ENCODE results near the gene DOCK8.

DOCK8 gene

DNA sequence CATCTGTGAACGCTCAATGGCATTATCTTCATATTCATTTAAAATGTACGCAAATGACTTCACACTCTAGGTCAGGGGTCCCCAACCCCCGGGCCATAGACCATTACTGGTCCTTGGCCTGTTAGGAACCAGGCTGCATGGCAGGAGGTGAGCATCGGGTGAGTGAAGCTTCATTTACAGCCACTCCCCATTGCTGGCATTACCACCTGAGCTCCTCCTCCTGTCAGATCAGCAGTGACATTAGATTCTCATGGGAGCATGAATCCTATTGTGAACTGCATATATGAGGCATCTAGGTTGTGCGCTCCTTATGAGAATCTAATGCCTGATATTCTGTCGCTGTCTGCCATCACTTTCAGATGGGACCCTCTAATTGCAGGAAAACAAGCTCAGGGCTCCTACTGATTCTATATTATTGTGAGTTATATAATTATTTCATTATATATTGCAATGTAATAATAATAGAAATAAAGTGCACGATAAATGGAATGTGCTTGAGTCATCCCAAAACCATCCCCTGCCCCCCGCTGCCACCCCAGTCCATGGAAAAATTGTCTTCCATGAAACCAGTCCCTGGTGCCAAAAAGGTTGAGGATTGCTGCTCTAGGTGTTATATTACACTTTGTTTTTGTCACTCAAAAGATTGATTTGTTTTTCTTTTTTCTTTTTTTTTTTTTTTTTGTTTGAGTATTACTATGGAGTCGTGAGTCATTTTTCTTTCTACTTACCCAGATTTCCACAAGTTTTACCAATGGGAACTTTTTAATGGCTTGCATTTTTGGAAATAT, 127.2 kb downstream of the DOCK8 start:
- Histone ChIP-seq H3K27ac (no peak overlapping the region), H3K4me3 (no peak overlapping the region)
- DNase-seq (ENCODE audit: low spot score), result no peak
- TF ChIP-seq, protein P1, sequence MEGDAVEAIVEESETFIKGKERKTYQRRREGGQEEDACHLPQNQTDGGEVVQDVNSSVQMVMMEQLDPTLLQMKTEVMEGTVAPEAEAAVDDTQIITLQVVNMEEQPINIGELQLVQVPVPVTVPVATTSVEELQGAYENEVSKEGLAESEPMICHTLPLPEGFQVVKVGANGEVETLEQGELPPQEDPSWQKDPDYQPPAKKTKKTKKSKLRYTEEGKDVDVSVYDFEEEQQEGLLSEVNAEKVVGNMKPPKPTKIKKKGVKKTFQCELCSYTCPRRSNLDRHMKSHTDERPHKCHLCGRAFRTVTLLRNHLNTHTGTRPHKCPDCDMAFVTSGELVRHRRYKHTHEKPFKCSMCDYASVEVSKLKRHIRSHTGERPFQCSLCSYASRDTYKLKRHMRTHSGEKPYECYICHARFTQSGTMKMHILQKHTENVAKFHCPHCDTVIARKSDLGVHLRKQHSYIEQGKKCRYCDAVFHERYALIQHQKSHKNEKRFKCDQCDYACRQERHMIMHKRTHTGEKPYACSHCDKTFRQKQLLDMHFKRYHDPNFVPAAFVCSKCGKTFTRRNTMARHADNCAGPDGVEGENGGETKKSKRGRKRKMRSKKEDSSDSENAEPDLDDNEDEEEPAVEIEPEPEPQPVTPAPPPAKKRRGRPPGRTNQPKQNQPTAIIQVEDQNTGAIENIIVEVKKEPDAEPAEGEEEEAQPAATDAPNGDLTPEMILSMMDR (IDR thresholded peaks at IDR 0.05), result no peak

DNA sequence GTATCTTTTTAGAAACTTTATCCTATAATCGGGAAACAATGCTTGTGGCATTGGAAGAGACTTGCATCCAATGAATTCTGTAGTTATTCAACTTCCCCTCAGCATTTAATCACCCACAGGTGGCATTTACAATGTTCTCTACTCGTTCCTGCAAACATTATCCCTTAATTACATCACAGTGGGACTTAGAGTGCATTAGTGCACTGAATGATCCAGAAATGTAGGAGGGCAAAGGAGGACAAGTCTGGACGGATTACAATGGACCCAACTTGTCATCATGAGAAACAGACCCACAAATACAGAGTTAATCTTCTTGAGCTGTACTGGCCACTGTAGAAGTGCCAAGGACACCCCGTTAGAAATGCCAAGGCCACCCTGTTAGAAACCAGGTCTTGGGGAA, 129.1 kb downstream of the DOCK8 start:
- Histone ChIP-seq H3K27ac (no peak overlapping the region), H3K4me3 (no peak overlapping the region)
- DNase-seq (ENCODE audit: low spot score), result no peak
- TF ChIP-seq, protein P1 (IDR thresholded peaks at IDR 0.05), result no peak

DNA sequence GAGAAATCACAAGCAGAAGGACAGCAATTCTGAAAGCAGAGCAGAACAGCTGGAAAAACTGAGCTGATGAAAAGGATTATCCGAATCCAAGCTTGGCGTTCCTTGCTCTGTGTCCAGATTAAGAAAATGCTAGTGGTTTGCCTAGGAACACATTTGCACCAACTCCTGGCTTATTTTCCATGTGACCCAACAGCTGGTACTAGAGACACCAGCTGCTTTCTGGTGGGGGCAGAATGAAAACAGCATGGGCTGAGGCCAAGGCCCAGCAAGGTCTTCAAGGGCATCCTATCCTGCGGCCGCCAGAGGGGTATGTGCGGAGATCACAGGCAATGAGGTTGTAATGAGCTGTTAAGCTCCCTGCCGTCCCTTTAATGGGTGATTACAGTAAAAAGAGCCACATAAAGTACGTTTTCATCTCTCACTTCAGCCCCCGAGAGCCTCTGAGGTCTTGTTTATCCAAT, 131.5 kb downstream of the DOCK8 start:
- H3K4me3 ChIP-seq, result no peak overlapping the region
- no peak for DNase-seq (ENCODE audit: low spot score)
- H3K27ac ChIP-seq, result peak overlapping the region in 1 of 2 donors; percentile 20
- TF ChIP-seq, protein P1 (IDR thresholded peaks at IDR 0.05), result no peak

DNA sequence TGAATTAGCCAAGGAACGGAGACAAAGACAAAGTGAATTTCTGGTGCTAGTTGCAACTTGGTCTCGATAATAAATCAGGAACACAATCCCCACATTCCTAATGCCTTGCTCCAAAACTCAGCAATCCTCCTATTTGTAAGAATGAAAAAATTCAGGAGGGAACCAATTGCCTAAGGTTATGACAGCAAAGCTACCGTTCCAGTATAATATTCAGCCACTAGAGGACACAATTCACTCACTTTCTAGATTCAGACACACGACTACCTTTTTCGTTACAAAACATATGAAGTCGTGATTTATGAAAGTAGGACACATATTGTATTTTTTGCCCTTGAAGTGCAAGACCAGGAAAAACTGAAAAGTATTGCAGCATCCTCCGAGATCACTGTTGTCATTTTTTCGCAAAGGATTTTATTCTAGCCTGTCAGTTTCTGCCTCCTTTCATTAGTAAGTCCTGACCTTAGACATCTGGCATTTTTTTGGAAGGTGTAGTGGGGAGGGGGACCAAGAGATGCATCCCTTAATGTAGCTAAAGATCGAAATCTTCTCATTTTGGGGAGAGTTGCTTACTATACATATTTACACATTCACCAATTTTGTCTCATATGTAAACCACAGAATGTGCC, 133.1 kb downstream of the DOCK8 start:
- DNase-seq (ENCODE audit: low spot score), result no peak
- no peak overlapping the region for H3K4me3 ChIP-seq
- TF ChIP-seq, protein P1 (IDR thresholded peaks at IDR 0.05), result peak; percentile 59
- no peak overlapping the region for H3K27ac ChIP-seq

DNA sequence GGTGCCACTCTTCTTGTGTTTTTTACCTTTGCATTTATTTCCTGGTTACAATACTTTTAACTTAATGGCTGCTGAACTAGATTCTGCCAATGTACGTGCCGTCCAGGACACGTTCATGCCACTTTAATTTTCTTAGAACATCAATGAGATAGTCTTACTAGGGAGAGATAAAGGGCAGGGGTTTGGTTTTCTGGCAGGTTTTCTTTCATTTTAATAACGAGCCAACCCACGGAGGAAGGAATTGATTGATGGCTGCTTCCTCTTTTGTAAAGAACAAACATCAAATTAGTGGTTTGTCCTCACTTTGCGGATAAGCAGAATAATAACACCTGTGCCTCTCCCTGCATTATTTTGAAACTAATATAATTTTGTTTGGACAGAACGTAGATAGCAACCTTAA, 135.7 kb downstream of the DOCK8 start:
- TF ChIP-seq, protein P1 (IDR thresholded peaks at IDR 0.05), result no peak
- H3K27ac ChIP-seq, result no peak overlapping the region
- H3K4me3 ChIP-seq, result no peak overlapping the region
- no peak for DNase-seq (ENCODE audit: low spot score)

DNA sequence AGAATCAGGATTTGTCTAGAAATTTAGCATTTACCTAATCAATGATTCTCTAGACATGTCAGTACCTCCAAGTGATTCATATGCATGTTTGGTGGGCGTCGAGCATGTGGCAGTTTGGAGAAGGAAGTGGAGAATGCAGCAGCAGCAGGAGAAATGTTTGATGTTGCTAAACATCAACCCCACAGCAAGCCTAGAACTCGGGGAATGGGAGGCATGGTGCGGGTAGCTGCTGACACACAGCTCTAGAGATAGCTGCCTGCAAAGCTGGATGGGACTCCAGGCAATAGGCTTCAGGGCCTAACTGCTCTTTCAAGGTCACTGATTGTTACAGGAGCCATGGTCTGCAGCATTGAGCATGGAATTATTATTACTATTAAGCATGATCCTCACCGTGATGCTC, 137.3 kb downstream of the DOCK8 start:
- H3K27ac ChIP-seq, result no peak overlapping the region
- no peak overlapping the region for H3K4me3 ChIP-seq
- TF ChIP-seq, protein P1 (IDR thresholded peaks at IDR 0.05), result no peak
- no peak for DNase-seq (ENCODE audit: low spot score)

DNA sequence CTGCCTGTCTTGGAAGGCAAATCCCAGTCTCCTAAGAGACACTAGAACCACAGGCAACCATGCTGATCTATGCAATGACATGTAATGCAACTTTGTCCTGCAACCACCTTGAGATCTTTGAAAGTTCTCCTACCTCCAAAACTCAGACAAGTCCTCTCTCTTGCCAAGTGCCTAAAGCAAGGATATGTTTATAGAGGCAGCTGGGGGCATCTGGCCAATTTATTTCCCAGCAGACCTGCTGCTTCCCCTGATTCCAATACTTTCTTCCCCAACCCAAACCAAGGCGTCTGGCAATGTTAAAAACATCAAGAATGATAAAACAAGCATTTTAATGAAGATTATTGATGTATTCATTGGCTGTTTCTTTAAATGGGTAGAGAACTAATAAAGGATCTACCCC, 138.4 kb downstream of the DOCK8 start:
- TF ChIP-seq, protein P1 (IDR thresholded peaks at IDR 0.05), result no peak
- H3K27ac ChIP-seq, result peak overlapping the region in 1 of 2 donors; percentile 60
- no peak for DNase-seq (ENCODE audit: low spot score)
- no peak overlapping the region for H3K4me3 ChIP-seq

Measured in coronary artery (tissue), 2 donors.